Naive thymus-derived CD8-positive, alpha-beta T cell (primary cell): Measurements from ENCODE around the gene PDZD2. TPM values are rescaled to one million over a fixed set of nuclear protein-coding genes. Genes with fewer than 3 reads are reported as not detected.
A peak's percentile ranks its signal among the peaks of the same experiment; 100 is the strongest.

Source experiments
- ATAC-seq, 2 donors: fragments of 150-1000 bp; cut with Tn5 transposase in 1 of 2; sonication (Bioruptor Pico), chemical (Tn5 transposase) in 1 of 2; 1 replicate in 1 of 2; 2 replicates in 1 of 2; pipeline ENCODE4 v1.10.0; 2021; ENCODE audit warnings: mild to moderate bottlenecking in 2 of 2, moderate library complexity in 2 of 2
- POLR2A ChIA-PET: fragments of 350-600 bp; sonication (Branson Sonifier 250); formaldehyde crosslinking; loops from one replicate; lab custom pipeline; 2021; ENCODE audit warnings: antibody characterized with exemption; lab: Charles Lee
- DNase-seq, 10 donors: peaks; one replicate each; pipeline versions ENCODE4 v3.0.0 to v3.0.0-alpha.2; 2020 to 2022
- H3K27ac Mint-ChIP-seq, 10 donors: one replicate each; pipeline ENCODE4 v1.8.0; 2020 to 2022; ENCODE audit warnings: mild to moderate bottlenecking in 10 of 10, mixed read lengths in 10 of 10, moderate library complexity in 4 of 10, inconsistent platforms in 1 of 10
- H3K27me3 Mint-ChIP-seq, 5 donors: one replicate each; pipeline ENCODE4 v1.8.0; 2021 to 2022; ENCODE audit warnings: mixed read lengths in 5 of 5
- H3K36me3 Mint-ChIP-seq, 3 donors: one replicate each; pipeline ENCODE4 v1.8.0; 2020 to 2022; ENCODE audit warnings: mixed read lengths in 3 of 3, mild to moderate bottlenecking in 2 of 3, inconsistent platforms in 1 of 3
- H3K4me1 Mint-ChIP-seq, 4 donors: one replicate each; pipeline ENCODE4 v1.8.0; 2021 to 2022; ENCODE audit warnings: mixed read lengths in 4 of 4
- H3K4me3 Mint-ChIP-seq, 10 donors: one replicate each; pipeline ENCODE4 v1.8.0; 2020 to 2022; ENCODE audit warnings: mild to moderate bottlenecking in 10 of 10, mixed read lengths in 10 of 10, moderate library complexity in 6 of 10, inconsistent platforms in 1 of 10
- H3K9me3 Mint-ChIP-seq, 9 donors: one replicate each; pipeline ENCODE4 v1.8.0; 2020 to 2022; ENCODE audit warnings: mixed read lengths in 9 of 9, mild to moderate bottlenecking in 3 of 9, inconsistent platforms in 1 of 9, moderate library complexity in 1 of 9
- polyA plus RNA-seq, 3 donors: library from polyadenylated mRNA; unstranded; fragments of 300-500 nt; fragmentation: Illumina TruSeq; gene quantifications; one replicate each; pipeline ENCODE4 v1.2.3, GENCODE V29; 2021
- total RNA-seq, 8 experiments: library from RNA in 2 of 8; stranded (reverse) in 2 of 8; gene quantifications; one replicate each; pipeline ENCODE4 v1.2.3 and lab custom pipeline; 2021 to 2026

PDZD2 gene
- total and polyA plus RNA-seq, 5 experiments from 2014 or later: 0.73 to 1.7 (median 1.3) TPM; not detected in 1

DNA sequence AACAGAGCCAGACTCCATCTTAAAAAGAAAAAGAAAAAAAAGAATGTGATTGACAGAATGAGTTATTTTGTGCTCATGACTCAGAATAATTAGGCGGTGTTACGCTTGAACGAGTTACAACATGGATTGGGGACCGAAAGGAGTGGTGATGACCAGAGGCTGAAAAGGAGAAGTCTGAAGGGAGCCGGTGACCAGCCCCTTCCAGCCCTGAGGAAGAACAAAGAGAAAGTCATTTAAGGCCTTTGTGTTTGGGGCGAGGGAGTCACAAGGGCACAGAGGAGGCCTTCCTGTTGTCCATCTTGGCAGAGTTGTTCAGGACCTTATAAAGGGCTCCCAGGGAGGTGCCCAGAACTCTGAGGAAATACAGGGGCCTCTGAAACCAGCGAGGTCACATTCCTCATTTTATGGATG, 403.6 kb downstream of the PDZD2 start:
- Mint-ChIP-seq H3K4me3 (no peak overlapping the region), H3K36me3 (peaks cover 0 to 8% (median 0%) of the 10 kb centered on the region in 3 donors), H3K9me3 (peaks cover 0 to 2% (median 0%) of the 10 kb centered on the region in 9 donors), H3K4me1 (no peaks in the 10 kb centered on the region), H3K27me3 (peaks cover 0 to 2% (median 0%) of the 10 kb centered on the region in 5 donors), H3K27ac (peak overlapping the region in 1 of 10 donors; percentile 11)
- no peak for DNase-seq
- POLR2A ChIA-PET: no interaction called here
- ATAC-seq: no peak

DNA sequence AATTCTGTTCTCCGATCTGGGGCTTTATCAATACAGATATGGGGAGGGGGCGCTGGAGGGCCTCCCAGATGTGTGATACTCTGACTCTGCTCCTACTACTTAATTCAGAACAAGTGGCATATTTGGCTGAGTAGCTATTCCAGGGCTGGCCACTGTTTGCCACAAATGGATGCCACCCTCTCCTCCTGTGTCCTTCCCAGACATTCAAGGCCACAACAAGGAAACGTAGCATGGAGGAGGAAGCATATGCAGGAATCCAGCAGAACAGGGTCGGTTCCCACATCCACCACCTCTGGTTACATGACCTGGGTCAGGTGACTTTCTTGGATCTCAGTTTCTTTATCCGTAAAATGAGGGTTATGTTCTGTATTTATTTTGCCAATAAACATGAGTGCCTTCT, 404.2 kb downstream of the PDZD2 start:
- H3K4me3 Mint-ChIP-seq: no peak overlapping the region
- ATAC-seq: no peak
- no peak for DNase-seq
- no peak overlapping the region for H3K27ac Mint-ChIP-seq
- peaks cover 0 to 2% (median 0%) of the 10 kb centered on the region in 9 donors for H3K9me3 Mint-ChIP-seq
- H3K27me3 Mint-ChIP-seq: peaks cover 0 to 2% (median 0%) of the 10 kb centered on the region in 5 donors
- peaks cover 0 to 8% (median 0%) of the 10 kb centered on the region in 3 donors for H3K36me3 Mint-ChIP-seq
- POLR2A ChIA-PET: no interaction called here
- no peaks in the 10 kb centered on the region for H3K4me1 Mint-ChIP-seq

DNA sequence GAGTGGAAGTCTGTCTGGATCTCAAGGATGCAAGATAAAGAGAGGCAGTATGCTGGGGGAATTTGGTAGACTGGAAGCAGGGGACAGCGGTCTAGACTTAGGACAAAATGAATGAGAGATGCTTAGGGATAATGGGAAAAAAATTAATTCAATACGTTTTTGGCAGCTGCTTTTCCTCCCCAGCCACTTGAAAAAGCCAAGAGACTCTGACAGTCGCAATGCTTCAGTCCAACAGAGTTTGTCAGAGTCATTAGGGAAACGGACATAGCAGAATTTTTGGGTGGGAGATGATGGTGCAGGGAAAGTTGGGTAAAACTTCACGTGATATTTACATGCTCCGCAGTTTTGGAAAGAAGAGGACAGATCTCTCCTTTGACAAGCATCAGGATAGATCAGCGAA, 405.5 kb downstream of the PDZD2 start:
- peak overlapping the region in 1 of 10 donors; percentile 9 for H3K27ac Mint-ChIP-seq
- ATAC-seq: no peak
- POLR2A ChIA-PET: interaction anchor here (1.3 kb wide), 1 partner anchor 10 kb away, joined by 4 read pairs; no protein-coding TSS in a partner anchor

DNA sequence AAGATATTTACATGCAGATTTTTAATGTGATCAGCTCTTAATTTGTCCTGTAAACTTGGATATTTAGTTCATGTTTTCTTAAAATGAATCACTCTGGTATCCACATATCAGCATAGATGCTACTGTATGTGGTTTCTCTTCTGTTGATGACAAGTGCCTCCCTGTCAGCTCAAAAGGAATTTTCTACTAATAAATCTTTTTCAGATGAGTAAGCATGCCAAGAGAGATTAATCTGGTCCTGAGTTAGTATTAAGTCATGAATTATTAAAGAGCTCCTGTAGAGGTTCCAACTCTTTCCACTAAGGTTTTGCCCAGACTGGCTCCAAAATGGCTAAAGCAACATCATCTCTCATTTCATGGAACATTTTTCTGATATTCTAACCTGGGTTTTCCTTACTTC, 406.0 kb downstream of the PDZD2 start:
- POLR2A ChIA-PET: interaction anchor here (1.3 kb wide), 1 partner anchor 11 kb away, joined by 4 read pairs; no protein-coding TSS in a partner anchor
- ATAC-seq: no peak
- peaks cover 0 to 2% (median 0%) of the 10 kb centered on the region in 4 donors for H3K4me1 Mint-ChIP-seq

More for the DNA sequence above, 405.5 kb downstream of the PDZD2 start:
- peaks cover 0 to 2% (median 0%) of the 10 kb centered on the region in 9 donors for H3K9me3 Mint-ChIP-seq
- H3K4me1 Mint-ChIP-seq: peaks cover 0 to 2% (median 0%) of the 10 kb centered on the region in 4 donors
- H3K27me3 Mint-ChIP-seq: peaks cover 0 to 2% (median 0%) of the 10 kb centered on the region in 5 donors
- peaks cover 0 to 4% (median 0%) of the 10 kb centered on the region in 3 donors for H3K36me3 Mint-ChIP-seq
- no peak for DNase-seq
- no peak overlapping the region for H3K4me3 Mint-ChIP-seq

DNA sequence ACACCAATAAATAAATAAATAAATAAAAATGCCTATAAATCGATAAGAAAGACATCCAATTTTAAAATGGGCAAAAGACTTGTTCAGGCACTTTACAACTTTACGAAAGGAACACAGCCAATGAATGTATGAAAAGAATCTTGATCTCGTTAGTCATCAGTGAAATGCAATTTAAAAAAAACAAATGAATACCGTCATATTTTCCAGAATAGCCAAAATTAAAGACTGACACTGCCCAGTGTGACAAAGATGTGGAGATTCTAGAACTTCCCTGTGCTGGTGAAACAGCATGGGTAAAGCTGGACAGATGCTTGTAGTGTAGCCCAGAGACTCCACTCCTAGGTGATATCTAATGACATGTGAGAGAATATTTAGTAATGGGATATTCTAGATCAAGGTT, 408.1 kb downstream of the PDZD2 start:
- Mint-ChIP-seq H3K4me1 (peaks cover 0 to 2% (median 0%) of the 10 kb centered on the region in 4 donors), H3K36me3 (peaks cover 0 to 2% (median 0%) of the 10 kb centered on the region in 3 donors), H3K27ac (no peak overlapping the region), H3K4me3 (no peak overlapping the region), H3K9me3 (no peaks in the 10 kb centered on the region), H3K27me3 (peaks cover 0 to 4% (median 0%) of the 10 kb centered on the region in 5 donors)
- ATAC-seq (no peak), DNase-seq (no peak)
- POLR2A ChIA-PET: no interaction called here

More for the DNA sequence above, 406.0 kb downstream of the PDZD2 start:
- Mint-ChIP-seq H3K36me3 (peaks cover 0 to 5% (median 0%) of the 10 kb centered on the region in 3 donors), H3K27me3 (peaks cover 0 to 2% (median 0%) of the 10 kb centered on the region in 5 donors), H3K27ac (no peak overlapping the region), H3K4me3 (no peak overlapping the region), H3K9me3 (peaks cover 0 to 2% (median 0%) of the 10 kb centered on the region in 9 donors)
- no peak for DNase-seq

DNA sequence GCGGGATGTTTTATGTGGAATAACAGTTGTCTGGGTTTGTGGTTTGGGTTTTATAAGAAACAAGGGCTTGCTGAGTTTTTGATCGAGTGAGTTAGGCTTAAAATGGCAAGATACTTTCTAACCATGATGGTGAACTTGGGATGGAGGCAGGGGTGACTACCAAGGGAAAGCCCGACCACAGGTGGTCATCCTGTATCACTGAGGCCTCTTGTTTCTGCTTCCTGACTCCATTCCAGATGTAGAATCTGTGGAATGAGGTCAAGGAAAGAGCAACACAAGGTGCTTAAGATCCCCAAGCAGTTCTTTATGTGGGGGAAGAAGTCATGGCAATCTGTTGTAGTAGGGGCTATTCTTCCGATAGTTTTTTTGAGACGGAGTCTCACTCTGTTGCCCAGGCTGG, 412.9 kb downstream of the PDZD2 start:
- peaks cover 0 to 10% (median 0%) of the 10 kb centered on the region in 3 donors for H3K36me3 Mint-ChIP-seq
- peaks cover 0 to 2% (median 0%) of the 10 kb centered on the region in 4 donors for H3K4me1 Mint-ChIP-seq
- DNase-seq: no peak
- peaks cover 0 to 4% (median 0%) of the 10 kb centered on the region in 5 donors for H3K27me3 Mint-ChIP-seq
- H3K4me3 Mint-ChIP-seq: no peak overlapping the region
- H3K27ac Mint-ChIP-seq: no peak overlapping the region
- POLR2A ChIA-PET: no interaction called here
- H3K9me3 Mint-ChIP-seq: no peaks in the 10 kb centered on the region
- no peak for ATAC-seq

DNA sequence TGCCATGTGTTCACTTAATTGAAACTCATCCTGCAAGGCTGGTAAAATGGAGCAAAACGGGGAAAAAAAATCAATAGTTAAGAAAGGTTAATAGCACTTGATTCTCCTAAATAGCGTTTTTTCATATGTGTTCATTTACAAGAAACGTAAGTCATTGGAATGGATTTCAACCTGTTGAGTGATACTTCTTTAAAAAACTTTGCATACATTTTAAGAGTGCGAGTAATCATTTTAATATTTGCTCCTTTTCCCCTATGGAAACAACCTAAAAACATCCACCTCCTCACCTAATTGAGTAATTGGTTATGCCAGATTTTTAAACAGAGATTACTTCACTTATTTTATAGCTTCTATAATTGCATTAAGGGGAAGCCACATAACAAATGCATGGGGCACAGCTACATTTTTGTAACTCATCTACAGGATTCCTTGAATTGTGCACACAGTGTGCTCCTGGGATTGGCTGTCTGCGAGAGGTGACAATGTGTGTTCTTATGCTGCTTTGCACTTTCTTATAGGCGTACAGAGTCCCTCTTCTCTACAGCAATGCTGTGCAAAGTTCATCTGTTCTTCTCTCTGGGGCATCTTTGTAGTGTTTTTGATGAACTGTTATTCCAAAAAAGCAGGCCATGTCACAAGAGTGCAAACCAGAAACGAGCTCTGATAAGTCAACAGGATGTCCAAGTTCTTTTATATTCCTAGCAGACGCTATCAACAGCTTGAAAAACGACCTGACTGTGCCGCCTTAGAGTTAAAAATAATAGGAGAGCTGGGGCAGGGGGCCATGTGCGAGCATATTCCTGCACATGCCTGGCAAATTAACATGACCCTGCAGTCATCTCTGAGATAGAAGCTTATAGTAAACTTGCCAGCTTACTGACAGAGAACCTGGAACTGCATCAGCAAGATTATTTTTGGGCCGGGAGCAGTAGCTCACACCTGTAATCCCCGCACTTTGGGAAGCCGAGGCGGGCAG, 417.2 kb downstream of the PDZD2 start:
- POLR2A ChIA-PET: no interaction called here
- no peak overlapping the region for H3K27ac Mint-ChIP-seq
- peaks cover 0 to 13% (median 0%) of the 10 kb centered on the region in 3 donors for H3K36me3 Mint-ChIP-seq
- H3K4me1 Mint-ChIP-seq: no peaks in the 10 kb centered on the region
- DNase-seq (no peak), ATAC-seq (no peak)
- peaks cover 0 to 2% (median 0%) of the 10 kb centered on the region in 9 donors for H3K9me3 Mint-ChIP-seq
- H3K4me3 Mint-ChIP-seq: no peak overlapping the region
- H3K27me3 Mint-ChIP-seq: peaks cover 0 to 3% (median 0%) of the 10 kb centered on the region in 5 donors

DNA sequence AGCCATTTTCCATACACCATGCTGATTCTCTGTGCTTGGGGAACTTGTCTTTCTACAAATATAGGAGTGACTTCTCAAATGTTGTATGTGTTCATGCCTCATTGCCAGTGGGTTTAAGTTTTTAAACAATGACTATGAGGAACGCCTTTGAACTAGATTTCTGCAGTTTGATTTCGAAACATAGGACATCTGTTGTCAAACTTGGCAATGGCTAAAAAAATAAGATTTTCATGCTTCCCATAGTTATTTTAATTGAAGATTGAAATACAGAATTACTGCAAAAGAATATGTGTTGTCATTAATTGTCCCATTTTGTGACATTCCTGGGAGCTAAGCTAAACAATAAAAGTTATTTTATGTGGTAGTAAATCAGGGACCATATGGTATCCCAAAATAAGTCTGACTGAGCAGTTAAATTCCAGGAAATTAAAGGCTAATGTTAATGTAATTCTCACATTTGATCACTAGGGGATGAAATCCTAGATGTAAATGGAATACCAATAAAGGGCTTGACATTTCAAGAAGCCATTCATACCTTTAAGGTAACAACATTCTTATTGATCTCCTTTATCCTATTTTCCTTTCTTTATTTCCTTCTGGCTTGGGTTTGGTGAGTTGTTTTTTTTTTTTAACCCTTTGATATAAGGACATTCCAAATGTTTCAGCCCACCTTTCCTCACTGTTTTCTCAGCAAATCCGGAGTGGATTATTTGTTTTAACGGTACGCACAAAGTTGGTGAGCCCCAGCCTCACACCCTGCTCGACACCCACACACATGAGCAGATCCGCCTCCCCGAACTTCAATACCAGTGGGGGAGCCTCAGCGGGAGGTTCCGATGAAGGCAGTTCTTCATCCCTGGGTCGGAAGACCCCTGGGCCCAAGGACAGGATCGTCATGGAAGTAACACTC, 418.5 kb downstream of the PDZD2 start:
- DNase-seq (no peak), ATAC-seq (no peak)
- H3K4me3 Mint-ChIP-seq: no peak overlapping the region
- peak overlapping the region in 1 of 10 donors; percentile 14 for H3K27ac Mint-ChIP-seq
- H3K36me3 Mint-ChIP-seq: peaks cover 0 to 15% (median 0%) of the 10 kb centered on the region in 3 donors
- H3K4me1 Mint-ChIP-seq: no peaks in the 10 kb centered on the region
- H3K9me3 Mint-ChIP-seq: peaks cover 0 to 2% (median 0%) of the 10 kb centered on the region in 9 donors
- H3K27me3 Mint-ChIP-seq: peaks cover 0 to 2% (median 0%) of the 10 kb centered on the region in 5 donors
- POLR2A ChIA-PET: no interaction called here

DNA sequence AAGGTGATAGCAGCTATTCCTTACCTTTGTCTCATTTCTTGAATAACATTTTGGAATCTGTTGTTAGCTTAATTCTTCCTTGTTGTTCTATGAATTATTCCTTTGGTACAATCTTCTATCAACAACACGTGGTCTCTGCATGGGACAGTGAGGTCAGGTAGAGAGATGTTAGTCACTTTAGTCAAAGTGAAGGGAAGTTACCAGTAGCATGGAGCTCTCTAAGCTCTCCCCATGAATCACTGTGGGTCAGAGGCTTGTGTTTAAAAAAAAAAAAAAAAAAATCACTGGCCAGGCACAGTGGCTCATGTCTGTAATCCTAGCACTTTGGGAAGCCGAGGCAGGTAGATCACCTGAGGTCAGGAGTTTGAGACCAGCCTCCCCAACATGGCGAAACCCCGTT, 419.2 kb downstream of the PDZD2 start:
- Mint-ChIP-seq H3K4me1 (no peaks in the 10 kb centered on the region), H3K9me3 (peaks cover 0 to 2% (median 0%) of the 10 kb centered on the region in 9 donors), H3K27ac (no peak overlapping the region), H3K27me3 (peaks cover 0 to 2% (median 0%) of the 10 kb centered on the region in 5 donors), H3K4me3 (no peak overlapping the region), H3K36me3 (peaks cover 0 to 17% (median 0%) of the 10 kb centered on the region in 3 donors)
- ATAC-seq: no peak
- DNase-seq: no peak
- POLR2A ChIA-PET: interaction anchor here (1.0 kb wide), 1 partner anchor 42 kb away, joined by 3 read pairs; no protein-coding TSS in a partner anchor

DNA sequence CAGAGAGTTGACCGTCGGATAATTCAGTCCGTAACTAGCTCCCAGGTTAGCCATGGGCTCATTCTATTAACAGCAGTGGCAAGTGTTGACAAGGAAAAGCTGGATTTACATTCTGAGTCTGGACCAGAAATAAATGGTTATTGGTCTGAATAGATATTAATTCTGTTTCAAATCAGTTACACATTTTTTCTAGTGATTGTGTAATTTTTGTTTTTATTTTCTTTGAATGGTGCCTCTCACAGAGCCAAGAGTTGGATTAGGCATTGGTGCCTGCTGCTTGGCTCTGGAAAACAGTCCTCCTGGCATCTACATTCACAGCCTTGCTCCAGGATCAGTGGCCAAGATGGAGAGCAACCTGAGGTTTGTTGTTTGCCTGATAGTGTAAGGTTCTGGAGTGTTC, 420.1 kb downstream of the PDZD2 start:
- Mint-ChIP-seq H3K27me3 (peaks cover 0 to 2% (median 0%) of the 10 kb centered on the region in 5 donors), H3K27ac (no peak overlapping the region), H3K4me3 (no peak overlapping the region), H3K4me1 (no peaks in the 10 kb centered on the region), H3K9me3 (peaks cover 0 to 2% (median 0%) of the 10 kb centered on the region in 9 donors), H3K36me3 (peaks cover 0 to 13% (median 0%) of the 10 kb centered on the region in 3 donors)
- POLR2A ChIA-PET: interaction anchor here (1.0 kb wide), 1 partner anchor 41 kb away, joined by 3 read pairs; no protein-coding TSS in a partner anchor
- ATAC-seq (no peak), DNase-seq (no peak)

DNA sequence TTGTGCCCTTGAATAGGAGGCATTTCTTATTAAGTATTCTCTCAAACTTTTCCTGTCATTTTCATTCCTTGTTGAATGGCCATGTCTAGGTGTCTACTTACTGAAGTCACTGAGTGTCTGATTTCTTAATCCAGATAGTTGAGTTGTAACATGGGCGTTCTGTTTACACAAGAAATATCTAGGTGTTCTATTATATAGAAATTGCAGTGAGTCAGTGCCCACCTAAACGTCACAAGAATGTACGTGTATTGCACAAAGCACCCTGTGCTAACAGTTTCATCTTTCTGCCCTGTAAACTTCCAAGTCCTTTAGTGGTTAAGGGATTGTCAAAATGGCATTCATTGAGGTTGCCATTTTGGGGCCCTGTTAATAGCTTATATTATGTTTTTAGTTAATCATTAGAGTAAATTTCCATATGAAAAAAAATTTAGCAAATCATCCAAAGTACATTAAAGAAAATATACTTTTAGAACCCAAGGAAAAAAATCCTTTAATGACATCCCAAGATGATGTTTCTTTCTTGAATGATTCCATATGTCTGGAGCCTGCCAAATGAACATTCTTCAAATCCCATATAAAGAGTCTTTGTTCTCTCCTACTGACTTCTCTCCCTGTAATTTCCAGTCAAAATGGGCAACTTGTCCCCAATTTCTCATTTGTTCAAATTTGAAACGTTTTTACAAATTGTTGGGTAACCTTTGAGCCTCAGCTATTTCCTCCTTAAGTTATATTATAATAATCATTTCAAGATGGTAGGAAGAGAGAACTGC, 421.0 kb downstream of the PDZD2 start:
- peaks cover 0 to 13% (median 0%) of the 10 kb centered on the region in 3 donors for H3K36me3 Mint-ChIP-seq
- ATAC-seq: no peak

More for the DNA sequence above, 421.0 kb downstream of the PDZD2 start:
- Mint-ChIP-seq H3K4me1 (no peaks in the 10 kb centered on the region), H3K9me3 (peaks cover 0 to 2% (median 0%) of the 10 kb centered on the region in 9 donors), H3K27me3 (peaks cover 0 to 2% (median 0%) of the 10 kb centered on the region in 5 donors), H3K4me3 (no peak overlapping the region), H3K27ac (no peak overlapping the region)
- POLR2A ChIA-PET: no interaction called here
- DNase-seq: no peak
